Skeletal muscle satellite cell (primary cell): ENCODE data around the gene FAM47E.
A peak's percentile ranks its signal among the peaks of the same experiment; 100 is the strongest.

Source experiments
- H3K27me3 ChIP-seq: 2 replicates; pipeline ENCODE4 v1.7.0; 2013; ENCODE audit warnings: low read length; ENCODE audit not compliant: control insufficient read depth, insufficient read depth
- H3K36me3 ChIP-seq: 2 replicates; pipeline ENCODE4 v1.7.0; 2013; ENCODE audit warnings: mild to moderate bottlenecking, control low read depth, low read length; ENCODE audit not compliant: insufficient read depth
- H3K4me1 ChIP-seq: 2 replicates; pipeline ENCODE4 v1.7.0; 2013; ENCODE audit warnings: low read length; ENCODE audit not compliant: control insufficient read depth, insufficient read depth
- H3K4me2 ChIP-seq: 2 replicates; pipeline ENCODE4 v1.7.0; 2013; ENCODE audit warnings: mild to moderate bottlenecking, low read length
- H3K4me3 ChIP-seq: 2 replicates; pipeline ENCODE4 v1.7.0; 2013; ENCODE audit warnings: low read length
- H3K9ac ChIP-seq: 2 replicates; pipeline ENCODE4 v1.7.0; 2013; ENCODE audit warnings: mild to moderate bottlenecking, low read depth, low read length, moderate library complexity
- H3K9me3 ChIP-seq: replicated peaks from 2 replicates; pipeline ENCODE4 v1.7.0; 2013; ENCODE audit warnings: mild to moderate bottlenecking, control low read depth, low read length

Gene FAM47E

GRCh38 chr4:76212851-76213414 lies 38.6 kb upstream of the FAM47E start:
- no peaks in the 10 kb centered on the region for H3K9me3 ChIP-seq
- peak overlapping the region; percentile 96 for H3K9ac ChIP-seq
- peaks cover 47% of the 10 kb centered on the region for H3K4me1 ChIP-seq
- peak overlapping the region; percentile 90 for H3K4me2 ChIP-seq
- H3K36me3 ChIP-seq, result peaks cover 3% of the 10 kb centered on the region
- no peaks in the 10 kb centered on the region for H3K27me3 ChIP-seq
- H3K4me3 ChIP-seq, result peak overlapping the region; percentile 97

- Histone ChIP-seq H3K4me1 (peaks cover 45% of the 10 kb centered on the region), H3K4me2 (peak within 1 kb of the TSS; percentile 90), H3K4me3 (peak within 1 kb of the TSS; percentile 97), H3K9ac (peak within 1 kb of the TSS; percentile 96), H3K36me3 (peaks cover 3% of the 10 kb centered on the region), H3K27me3 (no peaks in the 10 kb centered on the region), H3K9me3 (no peaks in the 10 kb centered on the region)
Observed at GRCh38 chr4:76213415-76214176, 37.9 kb upstream of the FAM47E start, which contains the start of gene SCARB2. Gene SCARB2, minus strand, starts transcription at chr4:76213824. Its CDS starts 281 bp downstream, at chr4:76213543.

- Histone ChIP-seq H3K9me3 (no peaks in the 10 kb centered on the region), H3K4me3 (peak overlapping the region; percentile 97), H3K9ac (peak overlapping the region; percentile 96), H3K4me2 (peak overlapping the region; percentile 90), H3K4me1 (peaks cover 39% of the 10 kb centered on the region), H3K36me3 (peaks cover 3% of the 10 kb centered on the region), H3K27me3 (no peaks in the 10 kb centered on the region)
Observed at GRCh38 chr4:76214177-76214675, 37.3 kb upstream of the FAM47E start.

GRCh38 chr4:76215077-76215476 lies 36.4 kb upstream of the FAM47E start:
- H3K4me1 ChIP-seq, result peaks cover 37% of the 10 kb centered on the region
- H3K9ac ChIP-seq, result no peak overlapping the region
- no peak overlapping the region for H3K4me2 ChIP-seq
- H3K27me3 ChIP-seq, result no peaks in the 10 kb centered on the region
- H3K36me3 ChIP-seq, result no peaks in the 10 kb centered on the region
- no peak overlapping the region for H3K4me3 ChIP-seq
- H3K9me3 ChIP-seq, result no peaks in the 10 kb centered on the region

GRCh38 chr4:76216524-76216923 lies 35.0 kb upstream of the FAM47E start:
- H3K36me3 ChIP-seq, result no peaks in the 10 kb centered on the region
- H3K4me2 ChIP-seq, result no peak overlapping the region
- no peak overlapping the region for H3K9ac ChIP-seq
- no peaks in the 10 kb centered on the region for H3K27me3 ChIP-seq
- no peaks in the 10 kb centered on the region for H3K9me3 ChIP-seq
- H3K4me3 ChIP-seq, result no peak overlapping the region
- H3K4me1 ChIP-seq, result peaks cover 23% of the 10 kb centered on the region

- no peak overlapping the region for H3K4me2 ChIP-seq
- no peaks in the 10 kb centered on the region for H3K36me3 ChIP-seq
- H3K27me3 ChIP-seq, result no peaks in the 10 kb centered on the region
- no peak overlapping the region for H3K4me3 ChIP-seq
- no peaks in the 10 kb centered on the region for H3K9me3 ChIP-seq
- H3K9ac ChIP-seq, result no peak overlapping the region
- H3K4me1 ChIP-seq, result peaks cover 16% of the 10 kb centered on the region
Observed at GRCh38 chr4:76216975-76217814, 34.3 kb upstream of the FAM47E start.

GRCh38 chr4:76219299-76220055 lies 32.0 kb upstream of the FAM47E start:
- peak overlapping the region; percentile 29 for H3K4me2 ChIP-seq
- no peaks in the 10 kb centered on the region for H3K9me3 ChIP-seq
- no peaks in the 10 kb centered on the region for H3K27me3 ChIP-seq
- H3K4me3 ChIP-seq, result no peak overlapping the region
- no peaks in the 10 kb centered on the region for H3K36me3 ChIP-seq
- H3K4me1 ChIP-seq, result peaks cover 8% of the 10 kb centered on the region
- no peak overlapping the region for H3K9ac ChIP-seq

- H3K4me1 ChIP-seq, result peaks cover 6% of the 10 kb centered on the region
- no peak overlapping the region for H3K4me2 ChIP-seq
- H3K4me3 ChIP-seq, result no peak overlapping the region
- no peaks in the 10 kb centered on the region for H3K36me3 ChIP-seq
- H3K27me3 ChIP-seq, result peaks cover 4% of the 10 kb centered on the region
- no peak overlapping the region for H3K9ac ChIP-seq
- H3K9me3 ChIP-seq, result no peaks in the 10 kb centered on the region
Observed at GRCh38 chr4:76224171-76224570, 27.4 kb upstream of the FAM47E start.

GRCh38 chr4:76226418-76226817 lies 25.1 kb upstream of the FAM47E start:
- H3K4me2 ChIP-seq, result no peak overlapping the region
- H3K9me3 ChIP-seq, result no peaks in the 10 kb centered on the region
- no peaks in the 10 kb centered on the region for H3K36me3 ChIP-seq
- H3K27me3 ChIP-seq, result peaks cover 4% of the 10 kb centered on the region
- H3K4me1 ChIP-seq, result no peaks in the 10 kb centered on the region
- no peak overlapping the region for H3K9ac ChIP-seq
- no peak overlapping the region for H3K4me3 ChIP-seq

- Histone ChIP-seq H3K4me2 (peak overlapping the region; percentile 48), H3K27me3 (no peaks in the 10 kb centered on the region), H3K9ac (no peak overlapping the region), H3K9me3 (no peaks in the 10 kb centered on the region), H3K4me3 (no peak overlapping the region), H3K4me1 (peaks cover 29% of the 10 kb centered on the region), H3K36me3 (no peaks in the 10 kb centered on the region)
Observed at GRCh38 chr4:76232681-76233080, 18.8 kb upstream of the FAM47E start.

GRCh38 chr4:76233083-76233482 lies 18.4 kb upstream of the FAM47E start:
- H3K9ac ChIP-seq, result no peak overlapping the region
- H3K4me3 ChIP-seq, result no peak overlapping the region
- H3K4me2 ChIP-seq, result no peak overlapping the region
- H3K27me3 ChIP-seq, result no peaks in the 10 kb centered on the region
- H3K4me1 ChIP-seq, result peaks cover 29% of the 10 kb centered on the region
- H3K9me3 ChIP-seq, result no peaks in the 10 kb centered on the region
- H3K36me3 ChIP-seq, result no peaks in the 10 kb centered on the region
